SK-N-MC (cell line): ENCODE measurements around the gene LGR6.

Experiments
- EZH2 ChIP-seq: fragments of 200-600 bp; sonication (generic); IDR thresholded peaks from one replicate; pipeline ENCODE4 v1.6.1; 2017; ENCODE audit warnings: antibody characterized with exemption
- POLR2AphosphoS5 ChIP-seq: IDR thresholded peaks from 2 replicates; pipeline ENCODE4 v1.6.1; 2012; ENCODE audit warnings: mild to moderate bottlenecking, low read depth, low read length, borderline replicate concordance

- TF ChIP-seq EZH2 (no peak), POLR2AphosphoS5 (no peak)
These were observed 51.3 kb downstream of the LGR6 start for GRCh38 chr1:202244841-202245261.
